Neutrophil (primary cell): ENCODE results near the gene IDH2.
"Not testable (repeated sequence)": the region's sequence is repeated elsewhere in the genome, so short reads cannot be mapped to it uniquely, and the experiment has no call there.

ENCODE experiments used
- H3K27ac ChIP-seq: fragments of 200-600 bp; sonication (generic); 2 replicates; pipeline ENCODE4 v1.5.1; 2016; ENCODE audit warnings: mild to moderate bottlenecking, moderate library complexity
- H3K27me3 ChIP-seq: fragments of 200-600 bp; sonication (generic); 2 replicates; pipeline ENCODE4 v1.6.0; 2016; ENCODE audit warnings: mild to moderate bottlenecking
- H3K36me3 ChIP-seq: fragments of 200-600 bp; sonication (generic); 2 replicates; pipeline ENCODE4 v1.5.1; 2017
- H3K4me1 ChIP-seq, 2 experiments: fragments of 200-600 bp in 1 of 2; sonication (generic) in 1 of 2; 1 replicate in 1 of 2; 2 replicates in 1 of 2; pipeline versions ENCODE4 v1.5.1 to v1.6.1; 2013 to 2016; ENCODE audit warnings: low read depth in 1 of 2, low read length in 1 of 2, mild to moderate bottlenecking in 1 of 2, moderate library complexity in 1 of 2; ENCODE audit not compliant: control insufficient read depth in 1 of 2, insufficient read depth in 1 of 2
- H3K4me3 ChIP-seq, 2 experiments: fragments of 200-600 bp in 1 of 2; sonication (generic) in 1 of 2; 1 replicate in 1 of 2; 2 replicates in 1 of 2; pipeline ENCODE4 v1.5.1; 2013 to 2016; ENCODE audit warnings: low read depth in 1 of 2, low read length in 1 of 2, mild to moderate bottlenecking in 1 of 2, moderate library complexity in 1 of 2
- H3K9me3 ChIP-seq: fragments of 200-600 bp; sonication (generic); 2 replicates; pipeline ENCODE4 v1.5.1; 2016
- CTCF ChIP-seq: fragments of 200-600 bp; sonication (generic); IDR thresholded peaks from 2 replicates; pipeline ENCODE4 v1.5.1; 2016; ENCODE audit warnings: antibody characterized with exemption

The IDH2 gene

GRCh38 chr15:90101969-90102890 lies at the start of gene IDH2:
Gene IDH2, minus strand, starts transcription at chr15:90102468. Its CDS starts 78 bp downstream, at chr15:90102390.
- H3K9me3 ChIP-seq, result no peaks in the 10 kb centered on the region
- no peaks in the 10 kb centered on the region for H3K36me3 ChIP-seq
- peak within 1 kb of the TSS; percentile 78 for H3K27ac ChIP-seq
- peaks cover 31% of the 10 kb centered on the region for H3K27me3 ChIP-seq
- peak within 1 kb of the TSS; percentile 72 to 73 for H3K4me3 ChIP-seq
- peak; percentile 53 for TF ChIP-seq CTCF
- H3K4me1 ChIP-seq, result peaks cover 31 to 32% of the 10 kb centered on the region in 2 experiments

GRCh38 chr15:90150551-90150950 lies 48.3 kb upstream of the IDH2 start:
- H3K4me1 ChIP-seq, result peaks cover 11 to 24% of the 10 kb centered on the region in 2 experiments
- not testable (repeated sequence) for H3K4me3 ChIP-seq, H3K9me3 ChIP-seq, H3K36me3 ChIP-seq, H3K27me3 ChIP-seq, H3K27ac ChIP-seq

GRCh38 chr15:90149609-90150340 lies 47.5 kb upstream of the IDH2 start:
- TF ChIP-seq CTCF, result no peak
- Histone ChIP-seq H3K27me3 (no peaks in the 10 kb centered on the region), H3K27ac (no peak overlapping the region), H3K36me3 (no peaks in the 10 kb centered on the region), H3K4me1 (peaks cover 8 to 18% of the 10 kb centered on the region in 2 experiments), H3K9me3 (no peaks in the 10 kb centered on the region), H3K4me3 (no peak overlapping the region)

- H3K4me3 ChIP-seq, H3K36me3 ChIP-seq, H3K27ac ChIP-seq, H3K9me3 ChIP-seq, H3K4me1 ChIP-seq, H3K27me3 ChIP-seq: not testable (repeated sequence)
These were observed 44.0 kb upstream of the IDH2 start for GRCh38 chr15:90146198-90146761.

GRCh38 chr15:90145761-90146160 lies 43.5 kb upstream of the IDH2 start:
- TF ChIP-seq CTCF, result no peak
- Histone ChIP-seq H3K4me3 (no peak overlapping the region), H3K9me3 (no peaks in the 10 kb centered on the region), H3K27ac (no peak overlapping the region), H3K36me3 (no peaks in the 10 kb centered on the region), H3K27me3 (no peaks in the 10 kb centered on the region), H3K4me1 (peaks cover 9 to 10% of the 10 kb centered on the region in 2 experiments)

GRCh38 chr15:90145259-90145658 lies 43.0 kb upstream of the IDH2 start:
- no peak for TF ChIP-seq CTCF
- H3K4me1 ChIP-seq, result peaks cover 9 to 10% of the 10 kb centered on the region in 2 experiments
- H3K36me3 ChIP-seq, result no peaks in the 10 kb centered on the region
- H3K4me3 ChIP-seq, result no peak overlapping the region
- no peak overlapping the region for H3K27ac ChIP-seq
- H3K27me3 ChIP-seq, result no peaks in the 10 kb centered on the region
- no peaks in the 10 kb centered on the region for H3K9me3 ChIP-seq
